LNCaP clone FGC (cell line): Measurements from ENCODE around the gene ECHDC3.

Source experiments
- DNase-seq: peaks from one replicate; pipeline ENCODE4 v3.0.0-alpha.2; 2011; ENCODE audit warnings: low read depth
- H3K4me3 ChIP-seq: 2 replicates; pipeline ENCODE4 v1.5.1; 2011; ENCODE audit warnings: mild to moderate bottlenecking, low read depth, low read length, control low read depth
- CTCF ChIP-seq: IDR thresholded peaks from 2 replicates; pipeline ENCODE4 v1.5.1; 2012; ENCODE audit warnings: mild to moderate bottlenecking; ENCODE audit not compliant: control insufficient read depth, insufficient read depth; ENCODE audit errors: extremely low read depth

Gene ECHDC3

GRCh38 chr10:11763501-11763861 is 21.3 kb downstream of the ECHDC3 start:
- H3K4me3 ChIP-seq: no peak overlapping the region
- TF ChIP-seq CTCF: no peak
- DNase-seq: no peak

- no peak for DNase-seq
- TF ChIP-seq CTCF: no peak
- no peak overlapping the region for H3K4me3 ChIP-seq
Measured at GRCh38 chr10:11765141-11765540, 23.0 kb downstream of the ECHDC3 start.

- no peak for DNase-seq
- no peak overlapping the region for H3K4me3 ChIP-seq
- TF ChIP-seq CTCF: no peak
Measured at GRCh38 chr10:11772575-11773288, 30.6 kb downstream of the ECHDC3 start.

- H3K4me3 ChIP-seq: no peak overlapping the region
- no peak for TF ChIP-seq CTCF
- no peak for DNase-seq
Measured at GRCh38 chr10:11773761-11774441, 31.7 kb downstream of the ECHDC3 start.

DNA sequence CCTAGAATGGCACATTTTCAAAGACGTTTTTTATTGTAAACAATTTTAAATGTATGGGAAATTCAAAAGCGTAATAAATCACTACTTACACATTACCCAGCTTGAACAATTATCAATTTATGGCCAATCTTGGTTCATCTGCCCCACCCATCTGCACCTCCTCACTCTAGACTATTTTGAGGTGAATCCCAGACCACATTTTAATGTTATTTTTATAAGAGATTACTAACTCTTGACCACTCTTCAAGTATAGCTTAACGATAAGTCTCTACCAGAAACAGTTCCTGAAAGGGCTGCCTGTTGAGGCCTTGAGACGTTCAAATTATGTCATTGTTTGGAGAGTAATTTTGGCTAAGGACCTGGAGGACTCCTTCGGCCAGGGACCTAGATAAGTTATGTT is 33.2 kb downstream of the ECHDC3 start:
- no peak for DNase-seq
- TF ChIP-seq CTCF: no peak
- H3K4me3 ChIP-seq: no peak overlapping the region

GRCh38 chr10:11776080-11776479 is 33.9 kb downstream of the ECHDC3 start:
- no peak for TF ChIP-seq CTCF
- H3K4me3 ChIP-seq: no peak overlapping the region
- DNase-seq: peak; percentile 14
